Liver (tissue), 9 donors: ENCODE data around the gene RASL10A. TPM values are rescaled to one million over a fixed set of nuclear protein-coding genes. Genes with fewer than 3 reads are reported as not detected.

Experiments
- DNase-seq: peaks from one replicate; pipeline ENCODE4 v3.0.0-alpha.2; 2017; ENCODE audit warnings: low spot score
- H3K27ac ChIP-seq, 2 donors: one replicate each; pipeline ENCODE4 v1.7.0; 2013; ENCODE audit warnings: inconsistent platforms in 2 of 2, low read length in 2 of 2, control low read depth in 1 of 2, low read depth in 1 of 2, mild to moderate bottlenecking in 1 of 2
- H3K27me3 ChIP-seq, 4 donors: one replicate each; pipeline versions ENCODE4 v1.6.1 to v1.7.0; 2013; ENCODE audit warnings: low read length in 3 of 4, inconsistent platforms in 1 of 4, mild to moderate bottlenecking in 1 of 4, moderate library complexity in 1 of 4; ENCODE audit not compliant: control insufficient read depth in 4 of 4, insufficient read depth in 4 of 4
- H3K36me3 ChIP-seq, 4 donors: one replicate each; pipeline versions ENCODE4 v1.6.1 to v1.7.0; 2013; ENCODE audit warnings: low read length in 3 of 4, mild to moderate bottlenecking in 3 of 4, low read depth in 1 of 4, moderate library complexity in 1 of 4; ENCODE audit not compliant: control insufficient read depth in 4 of 4, insufficient read depth in 3 of 4
- H3K4me1 ChIP-seq, 4 donors: one replicate each; pipeline versions ENCODE4 v1.6.1 to v1.7.0; 2013; ENCODE audit warnings: low read length in 3 of 4, mild to moderate bottlenecking in 3 of 4, moderate library complexity in 1 of 4; ENCODE audit not compliant: control insufficient read depth in 4 of 4, insufficient read depth in 4 of 4
- H3K4me3 ChIP-seq, 3 donors: one replicate each; pipeline versions ENCODE4 v1.6.1 to v1.7.0; 2013; ENCODE audit warnings: low read length in 3 of 3, control low read depth in 1 of 3, low read depth in 1 of 3, mild to moderate bottlenecking in 1 of 3
- H3K9ac ChIP-seq, 2 donors: one replicate each; pipeline ENCODE4 v1.7.0; 2013; ENCODE audit warnings: low read length in 2 of 2, mild to moderate bottlenecking in 2 of 2, moderate library complexity in 2 of 2, control low read depth in 1 of 2, low read depth in 1 of 2
- H3K9me3 ChIP-seq, 4 donors: one replicate each; pipeline versions ENCODE4 v1.6.1 to v1.7.0; 2013; ENCODE audit warnings: low read length in 3 of 4; ENCODE audit not compliant: control insufficient read depth in 4 of 4
- EGR1 ChIP-seq, 2 donors: IDR thresholded peaks; 2 replicates each; pipeline ENCODE4 v1.6.1; 2016 to 2018; ENCODE audit warnings: antibody characterized with exemption in 2 of 2, low read depth in 2 of 2
- FOXA1 ChIP-seq: IDR thresholded peaks from 2 replicates; pipeline ENCODE4 v1.6.1; 2016; ENCODE audit warnings: antibody characterized with exemption
- FOXA2 ChIP-seq: IDR thresholded peaks from 2 replicates; pipeline ENCODE4 v1.6.1; 2016; ENCODE audit warnings: antibody characterized with exemption
- GABPA ChIP-seq, 2 donors: IDR thresholded peaks in 1 of 2; conservative IDR thresholded peaks in 1 of 2; 2 replicates each; pipeline ENCODE4 v1.6.1; 2016; ENCODE audit warnings: antibody characterized with exemption in 2 of 2, mild to moderate bottlenecking in 1 of 2, moderate library complexity in 1 of 2
- HNF4A ChIP-seq, 2 donors: conservative IDR thresholded peaks; 2 replicates each; pipeline ENCODE4 v1.6.1; 2016; ENCODE audit warnings: antibody characterized with exemption in 2 of 2, mild to moderate bottlenecking in 2 of 2
- HNF4G ChIP-seq: IDR thresholded peaks from 2 replicates; pipeline ENCODE4 v1.6.1; 2016; ENCODE audit warnings: antibody characterized with exemption
- JUND ChIP-seq, 2 donors: IDR thresholded peaks; 2 replicates each; pipeline ENCODE4 v1.6.1; 2016; ENCODE audit warnings: antibody characterized with exemption in 2 of 2
- NR2F2 ChIP-seq: IDR thresholded peaks from 2 replicates; pipeline ENCODE4 v1.6.1; 2016; ENCODE audit warnings: antibody characterized with exemption
- RAD21 ChIP-seq, 2 donors: IDR thresholded peaks; 2 replicates each; pipeline ENCODE4 v1.6.1; 2016; ENCODE audit warnings: antibody characterized with exemption in 2 of 2, mild to moderate bottlenecking in 2 of 2
- RXRA ChIP-seq, 2 donors: IDR thresholded peaks; 2 replicates each; pipeline ENCODE4 v1.6.1; 2017 to 2018; ENCODE audit warnings: antibody characterized with exemption in 2 of 2, mild to moderate bottlenecking in 1 of 2
- SP1 ChIP-seq: IDR thresholded peaks from 2 replicates; pipeline ENCODE4 v1.6.1; 2018; ENCODE audit warnings: antibody characterized with exemption, mild to moderate bottlenecking
- TAF1 ChIP-seq: conservative IDR thresholded peaks from 2 replicates; pipeline ENCODE4 v1.6.1; 2016; ENCODE audit warnings: antibody characterized with exemption, mild to moderate bottlenecking
- YY1 ChIP-seq: IDR thresholded peaks from 2 replicates; pipeline ENCODE4 v1.6.1; 2016; ENCODE audit warnings: antibody characterized with exemption, mild to moderate bottlenecking
- WGBS: extraction: QIAGEN DNeasy Blood & Tissue Kit; methylation state at CpG from one replicate; pipeline ENCODE4 v1.1.7; 2013; 5-methylcytosine and 5-hydroxymethylcytosine counted together
- polyA plus RNA-seq, 2 donors: library from polyadenylated mRNA; stranded (reverse) in 1 of 2; unstranded in 1 of 2; fragments of 200-250 nt in 1 of 2; fragments of >200 nt in 1 of 2; fragmentation: Nextera tagmentation in 1 of 2; extraction: Ambion mirVana in 1 of 2; gene quantifications; one replicate each; pipeline versions ENCODE4 v1.2.1 to v1.2.3, GENCODE V29; 2013 to 2015
- total RNA-seq, 2 donors: library from RNA; depleted of rRNA; stranded (reverse); fragments of >200 nt; gene quantifications; one replicate each; pipeline ENCODE4 v1.2.3, GENCODE V29; 2014
- TF ChIP-seq, protein P1 (sequence below): IDR thresholded peaks from 2 replicates; pipeline ENCODE4 v1.6.1; 2016; ENCODE audit warnings: antibody characterized with exemption, mild to moderate bottlenecking
- TF ChIP-seq, protein P2 (sequence below): IDR thresholded peaks from 2 replicates; pipeline ENCODE4 v1.6.1; 2016; ENCODE audit warnings: antibody characterized with exemption
- TF ChIP-seq, protein P3 (sequence below): IDR thresholded peaks from 2 replicates; pipeline ENCODE4 v1.6.1; 2016; ENCODE audit warnings: antibody characterized with exemption
- TF ChIP-seq, protein P4 (sequence below): fragments of 150-350 bp; IDR thresholded peaks from 2 replicates; pipeline ENCODE4 v1.5.1; 2017; ENCODE audit warnings: improper control_type of control experiment, low read depth, low read length; ENCODE audit not compliant: missing input control
- TF ChIP-seq, protein P5 (sequence below): IDR thresholded peaks from 2 replicates; pipeline ENCODE4 v1.6.1; 2016; ENCODE audit warnings: antibody characterized with exemption
- donor health status: healthy.
- donor health status: healthy.
- donor health status: healthy.
- donor health status: healthy.
- donor health status: healthy.

Gene RASL10A
- total and polyA plus RNA-seq, 4 donors, result 0.10 to 0.79 (median 0.47) TPM

DNA sequence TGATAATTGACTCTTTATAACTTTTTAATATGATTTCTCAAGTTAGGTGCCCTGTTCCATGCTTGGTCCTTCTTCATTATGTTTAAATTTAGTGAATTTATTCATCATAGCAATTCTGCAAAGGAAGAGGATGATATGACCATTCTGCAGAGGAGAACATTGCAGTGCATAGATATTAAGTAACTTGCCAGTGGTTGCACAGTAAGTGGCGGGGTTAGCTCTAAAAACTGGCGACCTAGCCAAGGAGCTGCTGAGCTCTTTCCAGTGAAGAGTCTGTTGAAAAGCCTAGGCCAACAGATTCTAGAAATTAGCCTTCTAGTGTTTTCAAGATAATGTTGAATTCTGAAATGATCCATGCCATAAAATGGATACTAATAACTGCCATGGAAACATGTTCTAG lies 42.9 kb downstream of the RASL10A start:
- 80% methylated on average over 2 of the region's 2 CpGs for WGBS
- TF ChIP-seq HNF4G, result no peak
- no peak for TF ChIP-seq FOXA1
- no peak for TF ChIP-seq SP1
- no peak for TF ChIP-seq RAD21 (IDR thresholded peaks at IDR 0.05)
- TF ChIP-seq, protein P1, sequence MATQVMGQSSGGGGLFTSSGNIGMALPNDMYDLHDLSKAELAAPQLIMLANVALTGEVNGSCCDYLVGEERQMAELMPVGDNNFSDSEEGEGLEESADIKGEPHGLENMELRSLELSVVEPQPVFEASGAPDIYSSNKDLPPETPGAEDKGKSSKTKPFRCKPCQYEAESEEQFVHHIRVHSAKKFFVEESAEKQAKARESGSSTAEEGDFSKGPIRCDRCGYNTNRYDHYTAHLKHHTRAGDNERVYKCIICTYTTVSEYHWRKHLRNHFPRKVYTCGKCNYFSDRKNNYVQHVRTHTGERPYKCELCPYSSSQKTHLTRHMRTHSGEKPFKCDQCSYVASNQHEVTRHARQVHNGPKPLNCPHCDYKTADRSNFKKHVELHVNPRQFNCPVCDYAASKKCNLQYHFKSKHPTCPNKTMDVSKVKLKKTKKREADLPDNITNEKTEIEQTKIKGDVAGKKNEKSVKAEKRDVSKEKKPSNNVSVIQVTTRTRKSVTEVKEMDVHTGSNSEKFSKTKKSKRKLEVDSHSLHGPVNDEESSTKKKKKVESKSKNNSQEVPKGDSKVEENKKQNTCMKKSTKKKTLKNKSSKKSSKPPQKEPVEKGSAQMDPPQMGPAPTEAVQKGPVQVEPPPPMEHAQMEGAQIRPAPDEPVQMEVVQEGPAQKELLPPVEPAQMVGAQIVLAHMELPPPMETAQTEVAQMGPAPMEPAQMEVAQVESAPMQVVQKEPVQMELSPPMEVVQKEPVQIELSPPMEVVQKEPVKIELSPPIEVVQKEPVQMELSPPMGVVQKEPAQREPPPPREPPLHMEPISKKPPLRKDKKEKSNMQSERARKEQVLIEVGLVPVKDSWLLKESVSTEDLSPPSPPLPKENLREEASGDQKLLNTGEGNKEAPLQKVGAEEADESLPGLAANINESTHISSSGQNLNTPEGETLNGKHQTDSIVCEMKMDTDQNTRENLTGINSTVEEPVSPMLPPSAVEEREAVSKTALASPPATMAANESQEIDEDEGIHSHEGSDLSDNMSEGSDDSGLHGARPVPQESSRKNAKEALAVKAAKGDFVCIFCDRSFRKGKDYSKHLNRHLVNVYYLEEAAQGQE, result no peak
- no peak for TF ChIP-seq EGR1 (IDR thresholded peaks at IDR 0.05; ENCODE audit: low read depth in 2 of 2)
- no peak for TF ChIP-seq NR2F2
- TF ChIP-seq, protein P2, sequence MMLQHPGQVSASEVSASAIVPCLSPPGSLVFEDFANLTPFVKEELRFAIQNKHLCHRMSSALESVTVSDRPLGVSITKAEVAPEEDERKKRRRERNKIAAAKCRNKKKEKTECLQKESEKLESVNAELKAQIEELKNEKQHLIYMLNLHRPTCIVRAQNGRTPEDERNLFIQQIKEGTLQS, result no peak
- no peak for TF ChIP-seq GABPA (IDR thresholded peaks at IDR 0.05 in 1 of 2, conservative IDR thresholded peaks at IDR 0.05 in 1 of 2)
- no peak for TF ChIP-seq FOXA2
- no peak for TF ChIP-seq JUND (IDR thresholded peaks at IDR 0.05)
- TF ChIP-seq, protein P3, sequence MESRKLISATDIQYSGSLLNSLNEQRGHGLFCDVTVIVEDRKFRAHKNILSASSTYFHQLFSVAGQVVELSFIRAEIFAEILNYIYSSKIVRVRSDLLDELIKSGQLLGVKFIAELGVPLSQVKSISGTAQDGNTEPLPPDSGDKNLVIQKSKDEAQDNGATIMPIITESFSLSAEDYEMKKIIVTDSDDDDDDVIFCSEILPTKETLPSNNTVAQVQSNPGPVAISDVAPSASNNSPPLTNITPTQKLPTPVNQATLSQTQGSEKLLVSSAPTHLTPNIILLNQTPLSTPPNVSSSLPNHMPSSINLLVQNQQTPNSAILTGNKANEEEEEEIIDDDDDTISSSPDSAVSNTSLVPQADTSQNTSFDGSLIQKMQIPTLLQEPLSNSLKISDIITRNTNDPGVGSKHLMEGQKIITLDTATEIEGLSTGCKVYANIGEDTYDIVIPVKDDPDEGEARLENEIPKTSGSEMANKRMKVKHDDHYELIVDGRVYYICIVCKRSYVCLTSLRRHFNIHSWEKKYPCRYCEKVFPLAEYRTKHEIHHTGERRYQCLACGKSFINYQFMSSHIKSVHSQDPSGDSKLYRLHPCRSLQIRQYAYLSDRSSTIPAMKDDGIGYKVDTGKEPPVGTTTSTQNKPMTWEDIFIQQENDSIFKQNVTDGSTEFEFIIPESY, result no peak
- no peak for TF ChIP-seq YY1
- TF ChIP-seq TAF1, result no peak
- TF ChIP-seq, protein P4, sequence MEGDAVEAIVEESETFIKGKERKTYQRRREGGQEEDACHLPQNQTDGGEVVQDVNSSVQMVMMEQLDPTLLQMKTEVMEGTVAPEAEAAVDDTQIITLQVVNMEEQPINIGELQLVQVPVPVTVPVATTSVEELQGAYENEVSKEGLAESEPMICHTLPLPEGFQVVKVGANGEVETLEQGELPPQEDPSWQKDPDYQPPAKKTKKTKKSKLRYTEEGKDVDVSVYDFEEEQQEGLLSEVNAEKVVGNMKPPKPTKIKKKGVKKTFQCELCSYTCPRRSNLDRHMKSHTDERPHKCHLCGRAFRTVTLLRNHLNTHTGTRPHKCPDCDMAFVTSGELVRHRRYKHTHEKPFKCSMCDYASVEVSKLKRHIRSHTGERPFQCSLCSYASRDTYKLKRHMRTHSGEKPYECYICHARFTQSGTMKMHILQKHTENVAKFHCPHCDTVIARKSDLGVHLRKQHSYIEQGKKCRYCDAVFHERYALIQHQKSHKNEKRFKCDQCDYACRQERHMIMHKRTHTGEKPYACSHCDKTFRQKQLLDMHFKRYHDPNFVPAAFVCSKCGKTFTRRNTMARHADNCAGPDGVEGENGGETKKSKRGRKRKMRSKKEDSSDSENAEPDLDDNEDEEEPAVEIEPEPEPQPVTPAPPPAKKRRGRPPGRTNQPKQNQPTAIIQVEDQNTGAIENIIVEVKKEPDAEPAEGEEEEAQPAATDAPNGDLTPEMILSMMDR, result no peak
- TF ChIP-seq RXRA (IDR thresholded peaks at IDR 0.05), result no peak
- no peak for TF ChIP-seq HNF4A (conservative IDR thresholded peaks at IDR 0.05)
- TF ChIP-seq, protein P5, sequence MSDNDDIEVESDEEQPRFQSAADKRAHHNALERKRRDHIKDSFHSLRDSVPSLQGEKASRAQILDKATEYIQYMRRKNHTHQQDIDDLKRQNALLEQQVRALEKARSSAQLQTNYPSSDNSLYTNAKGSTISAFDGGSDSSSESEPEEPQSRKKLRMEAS, result no peak

More for the DNA sequence above, 42.9 kb downstream of the RASL10A start:
- Histone ChIP-seq H3K36me3 (peaks cover 6 to 48% (median 40%) of the 10 kb centered on the region in 4 donors), H3K27me3 (no peaks in the 10 kb centered on the region), H3K9ac (no peak overlapping the region), H3K27ac (no peak overlapping the region), H3K4me1 (peaks cover 4 to 76% (median 68%) of the 10 kb centered on the region in 4 donors), H3K4me3 (no peak overlapping the region), H3K9me3 (no peaks in the 10 kb centered on the region)
- no peak for DNase-seq
